HUES6 (cell line): Measurements from ENCODE around the gene DAZAP1.

Experiments used
- H3K27ac ChIP-seq: 2 replicates; pipeline ENCODE4 v1.7.0; 2013; ENCODE audit warnings: low read depth, mild to moderate bottlenecking, low read length, inconsistent platforms
- H3K27me3 ChIP-seq: 2 replicates; pipeline ENCODE4 v1.6.1; 2013; ENCODE audit warnings: low read length; ENCODE audit not compliant: control insufficient read depth, insufficient read depth
- H3K36me3 ChIP-seq: 2 replicates; pipeline ENCODE4 v1.6.1; 2013; ENCODE audit warnings: low read length; ENCODE audit not compliant: control insufficient read depth, insufficient read depth
- H3K4me1 ChIP-seq: 2 replicates; pipeline ENCODE4 v1.6.1; 2013; ENCODE audit warnings: low read length; ENCODE audit not compliant: control insufficient read depth, insufficient read depth
- H3K4me3 ChIP-seq: 2 replicates; pipeline ENCODE4 v1.5.1; 2013; ENCODE audit warnings: low read depth, low read length
- H3K9ac ChIP-seq: one replicate; pipeline ENCODE4 v1.6.1; 2013; ENCODE audit warnings: mild to moderate bottlenecking, low read length
- H3K9me3 ChIP-seq: 2 replicates; pipeline ENCODE4 v1.6.1; 2013; ENCODE audit warnings: low read depth, low read length; ENCODE audit not compliant: control insufficient read depth, insufficient read depth

DAZAP1 gene

GRCh38 chr19:1407528-1408299 lies at the start of gene DAZAP1:
Gene DAZAP1, plus strand, starts transcription at chr19:1407586. Its CDS starts 188 bp downstream, at chr19:1407774.
- peak within 1 kb of the TSS; percentile 87 for H3K4me3 ChIP-seq
- peaks cover 22% of the 10 kb centered on the region for H3K36me3 ChIP-seq
- H3K9ac ChIP-seq: peak within 1 kb of the TSS; percentile 91
- peaks cover 31% of the 10 kb centered on the region for H3K4me1 ChIP-seq
- no peaks in the 10 kb centered on the region for H3K9me3 ChIP-seq
- no peaks in the 10 kb centered on the region for H3K27me3 ChIP-seq
- H3K27ac ChIP-seq: peak within 1 kb of the TSS; percentile 94

DNA sequence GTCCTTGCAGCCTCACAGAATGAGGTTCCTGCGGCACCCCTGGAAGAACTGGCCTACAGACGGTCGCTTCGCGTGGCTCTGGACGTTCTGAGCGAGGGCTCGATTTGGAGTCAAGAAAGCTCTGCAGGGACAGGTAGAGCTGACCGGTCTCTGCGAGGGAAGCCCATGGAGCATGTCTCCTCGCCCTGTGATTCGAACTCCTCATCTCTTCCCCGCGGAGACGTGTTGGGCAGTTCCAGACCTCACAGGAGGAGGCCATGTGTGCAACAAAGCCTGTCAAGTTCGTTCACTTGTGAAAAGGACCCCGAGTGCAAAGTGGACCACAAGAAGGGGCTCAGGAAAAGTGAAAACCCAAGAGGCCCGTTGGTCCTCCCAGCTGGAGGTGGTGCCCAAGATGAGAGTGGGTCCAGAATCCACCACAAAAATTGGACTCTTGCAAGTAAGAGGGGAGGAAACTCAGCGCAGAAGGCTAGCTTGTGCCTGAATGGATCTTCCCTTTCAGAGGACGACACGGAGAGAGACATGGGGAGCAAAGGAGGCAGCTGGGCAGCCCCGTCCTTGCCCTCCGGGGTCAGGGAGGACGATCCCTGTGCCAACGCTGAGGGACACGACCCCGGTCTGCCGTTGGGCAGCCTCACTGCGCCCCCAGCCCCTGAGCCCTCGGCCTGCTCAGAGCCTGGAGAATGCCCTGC lies 47.1 kb upstream of the DAZAP1 start:
- Histone ChIP-seq H3K27ac (no peak overlapping the region), H3K36me3 (peaks cover 63% of the 10 kb centered on the region), H3K4me3 (no peak overlapping the region), H3K9me3 (no peaks in the 10 kb centered on the region), H3K27me3 (no peaks in the 10 kb centered on the region), H3K9ac (peak overlapping the region; percentile 11), H3K4me1 (peaks cover 57% of the 10 kb centered on the region)

GRCh38 chr19:1360818-1361461 lies 46.4 kb upstream of the DAZAP1 start:
- peaks cover 70% of the 10 kb centered on the region for H3K36me3 ChIP-seq
- H3K27me3 ChIP-seq: no peaks in the 10 kb centered on the region
- H3K27ac ChIP-seq: no peak overlapping the region
- peaks cover 57% of the 10 kb centered on the region for H3K4me1 ChIP-seq
- H3K9me3 ChIP-seq: no peaks in the 10 kb centered on the region
- peak overlapping the region; percentile 20; the same call in 1 of the 2 replicates for H3K4me3 ChIP-seq
- H3K9ac ChIP-seq: no peak overlapping the region

GRCh38 chr19:1361601-1362386 lies 45.6 kb upstream of the DAZAP1 start:
- Histone ChIP-seq H3K4me1 (peaks cover 48% of the 10 kb centered on the region), H3K9me3 (no peaks in the 10 kb centered on the region), H3K27me3 (no peaks in the 10 kb centered on the region), H3K9ac (no peak overlapping the region), H3K36me3 (peaks cover 78% of the 10 kb centered on the region), H3K4me3 (no peak overlapping the region), H3K27ac (no peak overlapping the region)

GRCh38 chr19:1362387-1363257 lies 44.8 kb upstream of the DAZAP1 start:
- Histone ChIP-seq H3K27ac (no peak overlapping the region), H3K4me1 (peaks cover 40% of the 10 kb centered on the region), H3K9me3 (no peaks in the 10 kb centered on the region), H3K27me3 (no peaks in the 10 kb centered on the region), H3K9ac (no peak overlapping the region), H3K4me3 (no peak overlapping the region), H3K36me3 (peaks cover 86% of the 10 kb centered on the region)

GRCh38 chr19:1363599-1363998 lies 43.8 kb upstream of the DAZAP1 start:
- H3K9ac ChIP-seq: no peak overlapping the region
- H3K9me3 ChIP-seq: no peaks in the 10 kb centered on the region
- no peak overlapping the region for H3K27ac ChIP-seq
- H3K4me3 ChIP-seq: no peak overlapping the region
- H3K36me3 ChIP-seq: peaks cover 90% of the 10 kb centered on the region
- H3K4me1 ChIP-seq: peaks cover 33% of the 10 kb centered on the region
- no peaks in the 10 kb centered on the region for H3K27me3 ChIP-seq

DNA sequence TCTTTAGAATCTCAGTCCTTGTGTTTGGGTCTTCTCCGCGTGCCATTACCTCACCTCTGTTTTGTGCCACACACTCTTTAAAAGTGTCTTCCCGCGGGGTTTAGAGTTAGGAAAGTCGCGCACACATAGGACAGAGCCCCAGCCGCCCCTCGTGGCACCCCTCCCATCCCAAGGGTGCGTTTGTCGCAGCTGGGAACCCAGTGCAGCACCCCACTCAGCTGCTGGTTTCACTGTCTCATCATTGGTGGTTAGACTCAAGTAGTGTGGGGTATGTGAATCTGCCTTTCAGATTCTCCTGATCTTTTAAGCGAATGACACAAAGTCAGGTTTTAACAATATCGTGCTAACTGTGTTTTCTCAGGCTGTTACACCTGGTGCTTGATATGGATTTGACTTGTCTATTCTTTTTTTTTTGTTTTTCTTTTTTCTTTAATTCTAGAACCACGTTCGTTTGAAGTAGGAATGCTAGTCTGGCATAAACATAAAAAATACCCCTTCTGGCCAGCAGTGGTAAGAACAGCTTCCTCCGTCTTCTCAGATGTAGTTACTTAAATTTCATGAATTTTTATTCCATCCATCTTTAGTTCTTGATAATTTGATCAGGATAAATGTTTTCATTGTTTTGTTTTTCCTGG lies 43.2 kb upstream of the DAZAP1 start:
- Histone ChIP-seq H3K4me3 (no peak overlapping the region), H3K27ac (no peak overlapping the region), H3K9me3 (no peaks in the 10 kb centered on the region), H3K9ac (no peak overlapping the region), H3K36me3 (peaks cover 88% of the 10 kb centered on the region), H3K4me1 (peaks cover 27% of the 10 kb centered on the region), H3K27me3 (no peaks in the 10 kb centered on the region)

GRCh38 chr19:1365319-1366269 lies 41.8 kb upstream of the DAZAP1 start:
- Histone ChIP-seq H3K9me3 (no peaks in the 10 kb centered on the region), H3K27ac (peak overlapping the region; percentile 53; the same call in 1 of the 2 replicates), H3K4me3 (no peak overlapping the region), H3K9ac (no peak overlapping the region), H3K27me3 (no peaks in the 10 kb centered on the region), H3K36me3 (peaks cover 88% of the 10 kb centered on the region), H3K4me1 (peaks cover 13% of the 10 kb centered on the region; the same call in 1 of the 2 replicates)

GRCh38 chr19:1366296-1366695 lies 41.1 kb upstream of the DAZAP1 start:
- Histone ChIP-seq H3K9me3 (no peaks in the 10 kb centered on the region), H3K4me1 (peaks cover 7% of the 10 kb centered on the region; the same call in 1 of the 2 replicates), H3K27me3 (no peaks in the 10 kb centered on the region), H3K27ac (peak overlapping the region; percentile 53; the same call in 1 of the 2 replicates), H3K36me3 (peaks cover 88% of the 10 kb centered on the region), H3K4me3 (no peak overlapping the region), H3K9ac (no peak overlapping the region)
